HG03432 (cell line): ENCODE data around the gene CENPQ.

Source experiments
- ATAC-seq: cut with Tn5 transposase; IDR thresholded peaks from one replicate; pipeline ENCODE4 v1.9.1; 2021; ENCODE audit warnings: mild to moderate bottlenecking, moderate library complexity; ENCODE audit not compliant: unreplicated experiment

Gene CENPQ

DNA sequence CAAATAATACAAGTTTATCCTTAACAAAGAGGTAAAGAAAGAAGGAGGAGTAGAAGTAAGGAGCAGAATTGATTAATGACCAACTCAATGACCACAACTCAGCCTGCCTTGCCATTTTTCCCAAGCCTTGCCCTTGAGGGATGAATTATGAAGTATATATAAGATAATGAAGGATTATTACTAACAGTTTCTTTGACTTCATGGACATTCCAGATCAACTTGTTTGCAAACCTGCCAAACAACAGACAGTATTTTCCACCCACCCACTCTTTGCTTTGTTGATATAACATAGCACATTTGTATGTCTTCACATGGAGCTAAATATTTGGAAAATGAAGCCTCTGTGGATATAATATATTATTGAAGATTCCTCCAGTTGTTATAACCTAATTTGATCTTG, 77.4 kb downstream of the CENPQ start:
- ATAC-seq, result no peak

DNA sequence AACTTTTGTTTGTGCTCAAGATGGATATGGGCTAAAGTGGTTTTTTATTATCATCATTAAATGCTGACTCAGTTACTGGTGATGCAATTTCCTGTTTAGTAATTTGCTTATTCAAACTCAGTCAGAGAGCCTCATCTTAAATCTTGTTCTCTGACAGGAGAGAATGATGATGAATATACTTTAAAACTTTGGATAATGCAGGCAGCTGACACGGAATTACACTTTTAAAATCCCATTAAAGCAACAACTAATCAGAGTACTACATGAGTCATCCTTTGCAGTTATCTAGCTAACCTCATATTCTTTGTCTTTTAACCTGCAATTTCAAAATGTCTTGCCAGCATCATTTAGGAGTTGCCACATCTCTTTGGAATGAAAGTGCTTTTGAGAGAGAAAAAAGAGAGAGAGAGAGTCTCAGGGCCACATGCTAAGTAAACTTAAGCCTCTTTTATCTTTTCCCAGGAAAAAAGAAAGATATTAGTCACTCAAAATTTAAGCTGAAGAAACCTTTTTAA, 78.1 kb downstream of the CENPQ start:
- ATAC-seq, result no peak

DNA sequence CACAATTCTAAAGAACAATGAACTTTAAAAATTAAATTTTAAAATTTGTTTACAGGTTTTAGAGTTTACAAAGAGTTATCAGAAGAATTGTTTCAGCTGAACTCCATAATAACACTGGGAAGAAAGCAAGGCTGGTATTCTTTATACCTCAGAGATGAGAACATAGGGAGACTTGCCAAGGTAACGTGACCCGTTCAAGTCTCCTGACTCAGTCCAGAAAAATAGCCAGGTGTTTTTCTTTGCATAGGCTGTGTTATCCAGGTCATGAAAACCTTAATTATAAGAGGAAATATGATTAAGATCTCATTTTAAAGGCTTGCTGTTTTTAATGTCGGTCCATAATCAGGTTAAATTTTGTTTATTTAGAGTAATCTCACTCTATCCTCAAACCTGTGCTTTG, 78.8 kb downstream of the CENPQ start:
- ATAC-seq, result no peak
